ENCODE data around the gene IBA57.
"Not testable (repeated sequence)": the region's sequence is repeated elsewhere in the genome, so short reads cannot be mapped to it uniquely, and the experiment has no call there.

Gene IBA57

DNA sequence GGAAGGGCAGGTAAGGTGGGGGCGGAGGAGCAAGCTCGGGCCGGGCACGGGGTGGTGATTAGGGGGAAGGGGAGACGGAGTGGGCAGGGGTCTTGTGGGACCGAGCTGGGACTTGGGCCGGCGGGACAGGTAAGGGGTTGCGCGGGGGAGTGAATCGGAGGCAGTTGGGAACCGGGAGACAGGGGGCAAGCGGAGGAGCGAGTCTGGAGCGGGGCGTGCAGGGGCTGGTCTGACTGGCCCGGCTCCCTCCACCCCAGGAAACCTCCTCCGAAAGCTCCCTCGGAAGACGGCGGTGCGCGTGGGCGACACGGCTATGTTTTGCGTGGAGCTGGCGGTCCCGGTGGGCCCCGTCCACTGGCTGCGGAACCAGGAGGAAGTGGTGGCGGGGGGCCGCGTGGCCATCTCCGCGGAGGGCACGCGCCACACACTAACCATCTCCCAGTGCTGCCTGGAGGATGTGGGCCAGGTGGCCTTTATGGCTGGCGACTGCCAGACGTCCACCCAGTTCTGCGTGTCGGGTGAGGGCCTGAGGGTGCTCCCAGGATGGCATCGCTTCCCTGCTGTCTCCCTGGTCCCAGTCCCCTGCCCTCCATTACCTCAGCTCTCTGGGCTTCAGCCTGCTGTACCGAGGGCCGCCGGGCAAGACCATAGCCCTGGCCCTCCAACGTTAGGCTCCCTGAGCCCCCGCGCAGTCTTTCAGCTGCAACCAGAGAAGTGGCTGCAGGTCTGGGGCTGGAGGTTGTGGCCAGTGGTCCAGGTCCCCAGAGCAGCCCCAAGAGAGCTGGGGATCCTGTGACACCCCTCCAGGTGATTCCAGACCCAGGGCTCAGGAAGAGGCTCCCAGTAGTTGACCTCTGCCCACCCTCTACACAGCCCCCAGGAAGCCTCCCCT is 48.6 kb downstream of the IBA57 start:
- no peak for DNase-seq

- no peak for DNase-seq
Observed at GRCh38 chr1:228214921-228215662, 49.5 kb downstream of the IBA57 start.

GRCh38 chr1:228215663-228216116 is 50.1 kb downstream of the IBA57 start:
- no peak for DNase-seq

GRCh38 chr1:228216371-228217320 is 51.0 kb downstream of the IBA57 start:
- no peak for DNase-seq

DNA sequence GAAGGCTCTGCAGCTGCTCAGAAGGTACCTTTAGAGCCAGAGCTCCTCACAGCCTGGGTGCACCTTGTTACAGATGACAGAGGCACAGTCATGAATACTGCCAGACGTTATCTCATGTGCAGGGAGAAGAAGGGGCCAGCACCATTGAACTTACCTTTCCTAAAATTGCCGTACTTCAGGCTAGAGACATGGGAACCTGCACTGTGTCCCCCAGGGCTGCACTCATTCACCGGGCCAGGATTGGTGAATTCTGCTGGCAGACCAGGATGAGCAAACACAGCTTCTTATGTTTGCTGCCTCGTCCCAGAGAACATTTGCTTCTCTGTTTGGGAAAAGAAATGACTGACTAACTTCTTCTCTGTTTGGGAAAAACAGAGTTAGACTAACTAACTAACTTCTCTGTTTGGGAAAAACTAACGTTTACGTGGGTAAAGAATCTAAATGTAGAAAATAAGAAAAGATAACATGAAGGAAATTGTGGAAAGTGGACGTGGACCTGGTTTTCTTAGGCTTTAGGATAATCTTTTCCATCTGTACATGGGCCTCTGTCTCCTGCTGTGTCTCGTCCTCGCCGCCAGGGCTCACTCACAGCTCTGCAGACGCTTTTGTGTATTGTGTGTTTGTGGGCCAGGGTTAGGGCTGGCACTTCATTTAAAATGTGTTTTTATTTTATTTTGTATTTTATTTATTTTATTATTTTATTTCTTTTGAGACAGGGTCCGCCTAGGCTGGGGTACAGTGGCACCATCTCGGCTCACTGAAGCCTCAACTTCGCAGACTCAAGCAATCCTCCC is 52.1 kb downstream of the IBA57 start:
- DNase-seq: peak; percentile 12

- no peak for DNase-seq
Observed at GRCh38 chr1:228218513-228219244, 53.1 kb downstream of the IBA57 start.

DNA sequence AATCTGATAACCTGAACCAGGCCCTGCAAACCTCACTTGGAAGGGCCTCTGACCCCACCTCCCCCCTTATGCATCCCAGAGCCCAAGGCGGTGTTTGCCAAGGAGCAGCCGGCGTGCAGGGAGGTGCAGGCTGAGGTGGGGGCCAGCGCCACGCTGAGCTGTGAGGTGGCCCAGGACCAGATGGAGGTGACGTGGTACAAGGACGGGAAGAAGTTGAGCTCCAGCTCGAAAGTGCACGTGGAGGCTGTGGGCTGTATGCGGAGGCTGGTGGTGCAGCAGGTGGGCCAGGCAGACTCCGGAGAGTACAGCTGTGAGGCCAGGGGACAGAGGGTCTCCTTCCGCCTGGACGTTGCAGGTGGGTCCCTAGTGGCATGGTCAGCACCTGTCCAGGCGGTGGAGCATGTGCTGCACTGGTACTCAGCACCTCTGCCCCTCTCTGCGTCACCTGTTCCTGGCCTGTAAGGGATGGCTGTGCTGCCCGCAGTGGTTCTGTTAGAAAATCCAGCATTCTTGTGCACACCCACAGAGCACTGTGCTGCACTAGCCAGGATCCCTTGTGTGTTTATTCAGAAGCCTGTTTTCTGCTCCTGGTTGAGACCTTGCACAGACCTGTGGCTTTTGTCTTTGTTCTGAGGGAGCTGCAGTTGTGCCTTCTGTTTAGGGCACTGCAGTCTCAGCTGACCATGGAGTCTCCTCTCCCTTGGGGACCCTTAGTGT is 53.8 kb downstream of the IBA57 start:
- DNase-seq: no peak

- no peak for DNase-seq
Observed at GRCh38 chr1:228219962-228220780, 54.6 kb downstream of the IBA57 start.

DNA sequence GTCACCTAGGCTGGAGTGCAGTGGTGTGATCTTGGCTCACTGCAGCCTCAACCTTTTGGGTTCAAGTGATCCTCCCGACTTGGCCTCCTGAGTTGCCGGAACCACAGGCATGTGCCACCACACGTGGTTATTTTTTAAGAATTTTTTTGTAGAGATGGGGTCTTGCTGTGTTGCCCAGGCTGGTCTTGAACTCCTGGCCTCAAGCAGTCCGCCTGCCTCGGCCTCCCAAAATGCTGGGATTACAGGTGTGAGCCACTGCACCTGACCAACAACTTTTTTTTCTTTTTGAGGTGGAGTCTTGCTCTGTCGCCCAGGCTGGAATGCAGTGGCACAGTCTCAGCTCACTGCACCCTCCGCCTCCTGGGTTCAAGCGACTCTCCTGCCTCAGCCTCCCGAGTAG is 55.5 kb downstream of the IBA57 start:
- not testable (repeated sequence) for DNase-seq

DNA sequence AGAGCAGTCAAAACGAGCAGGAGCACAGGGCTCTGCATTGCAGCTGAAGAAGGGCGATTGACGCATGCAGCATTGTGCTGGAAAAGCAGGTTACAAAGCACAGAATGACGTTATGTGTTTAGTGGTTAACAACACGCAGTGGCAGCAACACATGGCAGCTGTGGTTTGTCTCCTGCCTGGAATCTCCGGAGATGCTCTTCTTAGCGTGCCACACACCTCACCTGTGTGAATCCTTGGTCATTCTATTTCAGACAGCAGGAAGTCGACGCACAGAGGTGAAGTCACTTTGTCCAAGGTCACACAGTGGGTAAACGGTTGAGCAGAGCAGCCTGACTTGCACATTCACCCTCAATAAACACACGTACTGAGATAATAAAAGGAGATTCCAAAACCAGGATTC is 56.9 kb downstream of the IBA57 start:
- no peak for DNase-seq

- DNase-seq: no peak
Observed at GRCh38 chr1:228224198-228225164, 58.9 kb downstream of the IBA57 start.

DNA sequence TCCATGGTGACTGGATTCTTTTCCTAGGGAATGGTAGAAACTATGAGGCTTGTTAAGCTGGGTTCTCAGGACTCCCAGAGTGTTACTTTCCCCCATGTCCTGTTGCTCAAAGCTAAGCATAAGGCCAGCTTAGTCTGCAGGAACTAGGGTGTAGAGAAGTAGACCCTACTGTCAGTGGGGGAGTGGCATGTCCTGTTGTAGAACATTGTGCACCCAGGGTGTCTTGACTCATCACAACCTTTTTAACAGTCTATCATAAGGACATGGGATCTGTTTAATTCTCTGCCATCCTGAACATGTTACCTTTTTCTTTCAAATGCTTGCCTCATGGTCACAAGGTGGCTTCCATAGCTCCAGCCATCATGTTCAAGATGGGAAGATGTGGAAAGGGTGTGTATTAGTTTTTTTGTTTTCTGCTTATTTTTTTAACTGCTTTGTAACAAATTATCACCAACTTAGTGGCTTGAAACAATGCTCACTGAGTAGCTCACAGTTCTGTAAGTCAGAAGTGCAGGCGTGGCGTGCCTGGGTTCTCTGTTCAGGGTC is 59.6 kb downstream of the IBA57 start:
- no peak for DNase-seq

GRCh38 chr1:228225740-228226139 is 60.1 kb downstream of the IBA57 start:
- no peak for DNase-seq

DNA sequence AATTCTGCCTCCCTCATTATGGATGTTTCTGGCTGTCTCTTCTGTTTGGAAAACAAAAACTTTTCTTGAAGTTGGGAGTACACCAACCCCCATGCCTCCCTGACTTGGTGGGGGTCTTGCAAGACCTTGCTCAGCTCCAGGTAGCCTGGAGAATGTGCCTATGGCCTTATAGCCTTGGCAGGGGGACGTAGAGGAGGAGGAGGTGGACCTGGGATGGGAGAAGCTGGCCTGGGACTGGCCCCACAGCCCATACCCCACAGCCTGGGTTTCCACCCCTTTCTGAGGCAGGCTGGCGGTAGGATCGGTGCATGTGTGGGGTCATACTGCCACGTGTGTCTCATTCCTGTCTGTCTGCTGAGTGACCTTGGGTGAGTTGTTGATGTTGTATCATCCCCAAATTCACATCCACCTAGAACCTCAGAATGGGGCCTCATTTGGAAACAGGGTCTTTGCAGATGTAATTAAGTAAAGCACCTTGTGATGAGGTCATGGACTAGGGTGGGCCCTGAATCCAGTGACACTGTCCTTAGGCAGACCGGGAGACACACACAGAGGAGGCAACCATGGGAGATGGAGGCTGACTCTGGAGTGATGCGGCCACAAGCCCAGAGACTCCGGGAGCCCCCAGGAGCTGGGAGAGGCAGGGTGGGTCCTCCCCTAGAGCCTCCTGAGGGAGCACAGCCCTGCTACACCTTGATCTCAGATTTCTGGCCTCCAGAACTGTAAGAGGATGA is 60.7 kb downstream of the IBA57 start:
- no peak for DNase-seq

- DNase-seq: peak; percentile 20
Observed at GRCh38 chr1:228226956-228227791, 61.6 kb downstream of the IBA57 start.

- DNase-seq: not testable (repeated sequence)
Observed at GRCh38 chr1:228228147-228228546, 62.5 kb downstream of the IBA57 start.

Data from fibroblast of skin of back (primary cell).